Keratinocyte (primary cell): Measurements from ENCODE around the gene GH1. TPM values are rescaled to one million over a fixed set of nuclear protein-coding genes. Genes with fewer than 3 reads are reported as not detected.

Experiments used
- DNase-seq: peaks from one replicate; pipeline ENCODE4 v3.0.0-alpha.2; 2011; ENCODE audit warnings: low read depth, missing footprints, low spot score
- FAIRE-seq: peaks from 2 replicates; lab custom pipeline; 2011; peaks lifted over from hg19 to GRCh38; lab: Jason Lieb, UNC
- H2AFZ ChIP-seq: 2 replicates; pipeline ENCODE4 v1.6.0; 2012; ENCODE audit warnings: low read length, control low read depth, inconsistent platforms; ENCODE audit not compliant: control insufficient read depth
- H3K27ac ChIP-seq: 2 replicates; pipeline ENCODE4 v1.5.1; 2011; ENCODE audit warnings: low read length; ENCODE audit not compliant: control insufficient read depth, insufficient read depth
- H3K27me3 ChIP-seq: 3 replicates; pipeline ENCODE4 v1.6.0; 2011; ENCODE audit warnings: low read length; ENCODE audit not compliant: control insufficient read depth, insufficient read depth; ENCODE audit errors: extremely low read depth
- H3K36me3 ChIP-seq, 2 experiments: 2 replicates in 1 of 2; 3 replicates in 1 of 2; pipeline ENCODE4 v1.5.1; 2011; ENCODE audit warnings: low read length in 2 of 2, mild to moderate bottlenecking in 1 of 2; ENCODE audit not compliant: control insufficient read depth in 2 of 2, insufficient read depth in 2 of 2; ENCODE audit errors: extremely low read depth in 1 of 2
- H3K4me1 ChIP-seq: 3 replicates; pipeline ENCODE4 v1.5.1; 2011; ENCODE audit warnings: low read length; ENCODE audit not compliant: control insufficient read depth, insufficient read depth; ENCODE audit errors: extremely low read depth
- H3K4me2 ChIP-seq: 3 replicates; pipeline ENCODE4 v1.6.0; 2011; ENCODE audit warnings: low read depth, low read length; ENCODE audit not compliant: control insufficient read depth, insufficient read depth; ENCODE audit errors: extremely low read depth
- H3K4me3 ChIP-seq, 3 experiments: fragments of 200-600 bp in 1 of 3; sonication (generic) in 1 of 3; 2 replicates in 2 of 3; 3 replicates in 1 of 3; pipeline ENCODE4 v1.5.1; 2011 to 2016; ENCODE audit warnings: low read length in 3 of 3, mild to moderate bottlenecking in 3 of 3, control low read depth in 2 of 3, inconsistent platforms in 1 of 3, low read depth in 1 of 3, mixed read lengths in 1 of 3, mixed run types in 1 of 3, moderate library complexity in 1 of 3; ENCODE audit not compliant: control insufficient read depth in 2 of 3, insufficient read depth in 2 of 3; ENCODE audit errors: extremely low read depth in 1 of 3
- H3K79me2 ChIP-seq: 2 replicates; pipeline ENCODE4 v1.6.0; 2012; ENCODE audit warnings: low read length; ENCODE audit not compliant: control insufficient read depth, insufficient read depth
- H3K9ac ChIP-seq: 3 replicates; pipeline ENCODE4 v1.6.0; 2011; ENCODE audit warnings: low read length; ENCODE audit not compliant: control insufficient read depth, insufficient read depth; ENCODE audit errors: extremely low read depth
- H3K9me1 ChIP-seq: 3 replicates; pipeline ENCODE4 v1.6.0; 2011; ENCODE audit warnings: low read length; ENCODE audit not compliant: control insufficient read depth, insufficient read depth; ENCODE audit errors: extremely low read depth
- H3K9me3 ChIP-seq: 2 replicates; pipeline ENCODE4 v1.5.1; 2012; ENCODE audit warnings: low read depth, low read length; ENCODE audit not compliant: control insufficient read depth
- H4K20me1 ChIP-seq: 3 replicates; pipeline ENCODE4 v1.6.0; 2011; ENCODE audit warnings: low read length; ENCODE audit not compliant: control insufficient read depth, insufficient read depth; ENCODE audit errors: extremely low read depth
- EZH2 ChIP-seq: IDR thresholded peaks from one replicate; pipeline ENCODE4 v1.6.1; 2012; ENCODE audit warnings: inconsistent platforms, mild to moderate bottlenecking, low read length, moderate library complexity
- dilution Hi-C: fragments of 300-500 bp; cut with MboI; formaldehyde crosslinking; loops from one replicate; pipeline ENCODE4 v1.7.0; 2020; ENCODE audit warnings: low sequenced_read_pairs; ENCODE audit not compliant: extremely low pct_ligation_motif_present
- polyA plus RNA-seq, 5 experiments: library from polyadenylated mRNA; depleted of rRNA in 3 of 5; stranded (reverse) in 3 of 5; stranded (forward) in 1 of 5; unstranded in 1 of 5; fragments of >200 nt; gene quantifications; 1 replicate in 1 of 5; 2 replicates in 3 of 5; 3 replicates in 1 of 5; pipeline versions ENCODE4 v1.2.1 to v1.2.3, GENCODE V29; 2011 to 2012; ENCODE audit warnings: missing spikeins in 2 of 5, low read depth in 1 of 5, low replicate concordance in 1 of 5
- TF ChIP-seq, protein P1 (sequence below), 3 experiments: IDR thresholded peaks in 1 of 3; conservative IDR thresholded peaks in 1 of 3; optimal IDR thresholded peaks in 1 of 3; 2 replicates in 2 of 3; 3 replicates in 1 of 3; pipeline versions ENCODE3 to v1.5.1; 2011; ENCODE audit warnings: low read length in 3 of 3, mild to moderate bottlenecking in 3 of 3, moderate library complexity in 2 of 3, control low read depth in 1 of 3, inconsistent platforms in 1 of 3; ENCODE audit not compliant: insufficient read depth in 2 of 3; ENCODE audit errors: extremely low read depth in 1 of 3

Gene GH1
- polyA plus RNA-seq, 1 donor (not counting 4 experiments of a cell fraction or from before 2014, with no cell fraction given): not detected

DNA sequence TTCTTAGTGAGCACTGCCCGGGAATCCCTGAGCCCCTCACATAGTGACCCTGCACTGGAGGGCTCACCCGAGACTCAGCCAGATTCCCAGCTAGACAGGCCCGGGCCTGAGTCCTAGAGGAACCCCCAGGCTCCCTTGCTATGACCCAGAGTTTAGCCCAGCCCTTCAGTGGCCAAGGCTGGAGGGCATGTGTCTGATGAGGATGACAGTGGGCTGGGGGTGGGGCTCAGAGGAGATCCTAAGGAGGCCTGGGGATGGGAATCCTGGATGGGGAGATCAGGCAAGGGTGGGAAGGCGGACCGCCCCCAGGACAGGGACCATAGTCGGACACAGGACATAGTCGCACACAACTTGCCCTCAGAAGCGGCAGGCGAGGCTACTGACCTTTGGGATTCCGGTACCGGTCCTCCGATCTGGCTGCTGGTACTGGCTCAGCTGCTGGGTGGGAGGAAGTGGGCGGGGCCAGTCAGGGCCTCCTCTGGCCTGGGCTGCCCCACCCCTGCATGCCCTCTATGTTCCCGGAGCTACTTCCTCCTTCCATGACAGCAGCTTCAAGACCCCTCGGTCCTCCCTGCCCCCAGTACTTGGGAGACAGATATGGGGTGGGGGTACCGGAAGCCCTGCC lies 12.4 kb upstream of the GH1 start:
- Histone ChIP-seq H3K9me1 (no peaks in the 10 kb centered on the region), H3K27ac (no peak overlapping the region), H3K4me1 (peaks cover 12% of the 10 kb centered on the region), H2AFZ (no peak overlapping the region), H3K79me2 (no peaks in the 10 kb centered on the region), H3K9ac (no peak overlapping the region), H3K36me3 (no peaks in the 10 kb centered on the region), H3K27me3 (peaks cover 20% of the 10 kb centered on the region), H3K4me3 (no peak overlapping the region), H3K4me2 (no peak overlapping the region), H4K20me1 (no peaks in the 10 kb centered on the region), H3K9me3 (no peaks in the 10 kb centered on the region)
- TF ChIP-seq, protein P1, sequence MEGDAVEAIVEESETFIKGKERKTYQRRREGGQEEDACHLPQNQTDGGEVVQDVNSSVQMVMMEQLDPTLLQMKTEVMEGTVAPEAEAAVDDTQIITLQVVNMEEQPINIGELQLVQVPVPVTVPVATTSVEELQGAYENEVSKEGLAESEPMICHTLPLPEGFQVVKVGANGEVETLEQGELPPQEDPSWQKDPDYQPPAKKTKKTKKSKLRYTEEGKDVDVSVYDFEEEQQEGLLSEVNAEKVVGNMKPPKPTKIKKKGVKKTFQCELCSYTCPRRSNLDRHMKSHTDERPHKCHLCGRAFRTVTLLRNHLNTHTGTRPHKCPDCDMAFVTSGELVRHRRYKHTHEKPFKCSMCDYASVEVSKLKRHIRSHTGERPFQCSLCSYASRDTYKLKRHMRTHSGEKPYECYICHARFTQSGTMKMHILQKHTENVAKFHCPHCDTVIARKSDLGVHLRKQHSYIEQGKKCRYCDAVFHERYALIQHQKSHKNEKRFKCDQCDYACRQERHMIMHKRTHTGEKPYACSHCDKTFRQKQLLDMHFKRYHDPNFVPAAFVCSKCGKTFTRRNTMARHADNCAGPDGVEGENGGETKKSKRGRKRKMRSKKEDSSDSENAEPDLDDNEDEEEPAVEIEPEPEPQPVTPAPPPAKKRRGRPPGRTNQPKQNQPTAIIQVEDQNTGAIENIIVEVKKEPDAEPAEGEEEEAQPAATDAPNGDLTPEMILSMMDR (optimal IDR thresholded peaks at IDR 0.05 in 1 of 3, IDR thresholded peaks at IDR 0.05 in 1 of 3, conservative IDR thresholded peaks at IDR 0.05 in 1 of 3; ENCODE audit: extremely low read depth in 1 of 3, insufficient read depth in 2 of 3, low read length in 3 of 3): no peak
- no peak for TF ChIP-seq EZH2
- DNase-seq (no peak), FAIRE-seq (no peak)
- dilution Hi-C loops: no loop called here

DNA sequence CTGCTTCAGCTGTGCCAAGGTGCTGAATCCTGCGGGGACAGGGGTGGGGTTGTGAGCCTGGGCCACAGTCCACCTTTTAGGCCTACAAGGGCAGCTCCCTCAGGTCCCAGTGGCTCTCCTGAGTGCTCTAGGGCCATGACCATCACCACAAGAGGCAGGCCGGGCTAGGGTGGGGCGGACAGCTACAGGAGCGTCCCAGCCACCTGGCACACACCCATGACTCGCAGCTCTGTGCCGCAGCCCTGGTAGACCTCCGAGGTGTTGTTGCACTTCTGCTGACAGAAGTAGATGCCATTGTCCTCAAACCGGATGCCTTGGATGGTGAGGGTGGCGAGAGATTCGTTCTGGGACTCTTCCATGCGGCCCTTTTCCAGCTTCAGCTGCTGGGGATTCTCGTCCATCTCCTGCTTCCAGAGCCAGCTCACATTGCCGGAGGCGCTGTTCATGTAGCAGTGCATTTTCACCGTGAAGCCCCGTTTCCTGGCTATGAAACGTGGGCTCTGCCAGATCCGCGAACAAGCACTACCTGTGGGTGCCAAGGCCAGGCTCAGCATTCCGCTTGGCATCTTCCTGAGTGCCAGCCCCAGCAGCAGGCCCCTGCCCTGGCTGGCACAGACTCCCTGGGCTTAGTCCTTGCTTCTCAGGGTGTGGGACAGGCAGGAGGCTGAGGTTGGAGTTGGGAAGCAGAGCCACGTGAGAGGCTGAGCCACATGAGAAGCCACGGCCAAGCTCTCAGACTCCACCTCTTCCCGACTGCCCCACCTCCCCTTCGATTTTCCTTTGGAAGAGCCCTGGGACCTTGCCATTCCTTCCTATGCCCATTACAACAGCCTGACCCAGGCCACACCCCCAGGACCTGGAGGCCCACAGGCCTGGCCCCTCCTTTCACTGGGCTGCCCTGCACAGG lies 11.5 kb upstream of the GH1 start:
- peak; percentile 52 for FAIRE-seq
- dilution Hi-C loops: no loop called here
- H3K9ac ChIP-seq: no peak overlapping the region
- TF ChIP-seq EZH2: no peak
- TF ChIP-seq, protein P1 (optimal IDR thresholded peaks at IDR 0.05 in 1 of 3, IDR thresholded peaks at IDR 0.05 in 1 of 3, conservative IDR thresholded peaks at IDR 0.05 in 1 of 3; ENCODE audit: extremely low read depth in 1 of 3, insufficient read depth in 2 of 3, low read length in 3 of 3): no peak
- H2AFZ ChIP-seq: peak overlapping the region; percentile 74
- no peak overlapping the region for H3K27ac ChIP-seq
- H3K4me3 ChIP-seq: no peak overlapping the region
- no peaks in the 10 kb centered on the region for H3K36me3 ChIP-seq
- H3K4me2 ChIP-seq: peak overlapping the region; percentile 53
- H3K9me1 ChIP-seq: no peaks in the 10 kb centered on the region
- H4K20me1 ChIP-seq: no peaks in the 10 kb centered on the region
- no peaks in the 10 kb centered on the region for H3K9me3 ChIP-seq
- H3K79me2 ChIP-seq: no peaks in the 10 kb centered on the region
- DNase-seq: peak; percentile 21
- H3K27me3 ChIP-seq: peaks cover 16% of the 10 kb centered on the region
- H3K4me1 ChIP-seq: peaks cover 10% of the 10 kb centered on the region
